Measurements from ENCODE around the gene ENDOG. TPM values are rescaled to one million over a fixed set of nuclear protein-coding genes. Genes with fewer than 3 reads are reported as not detected.
"Not testable (repeated sequence)": the region's sequence is repeated elsewhere in the genome, so short reads cannot be mapped to it uniquely, and the experiment has no call there.

ENDOG gene
- total RNA-seq, 2 experiments from 2014 or later = 21.8 to 23.9 TPM

- intact Hi-C loops (cut with micrococcal nuclease) = no loop called here
- no peaks in the 10 kb centered on the region for H3K9me3 Mint-ChIP-seq
- no peaks in the 10 kb centered on the region for H3K27me3 Mint-ChIP-seq
- H3K36me3 Mint-ChIP-seq (ENCODE audit: low read depth) = peaks cover 6% of the 10 kb centered on the region
- ATAC-seq (no peak), DNase-seq (no peak)
- CTCF ChIA-PET = interaction anchor here (1.4 to 2.2 kb wide), 3 partner anchors 14 to 90 kb away, joined by 3 to 7 read pairs (median 7); partner anchors contain the start of gene ENDOG
- no peak overlapping the region for H3K4me3 Mint-ChIP-seq
- H3K4me1 Mint-ChIP-seq (ENCODE audit: low read depth) = no peaks in the 10 kb centered on the region
- TF ChIP-seq, protein P1, sequence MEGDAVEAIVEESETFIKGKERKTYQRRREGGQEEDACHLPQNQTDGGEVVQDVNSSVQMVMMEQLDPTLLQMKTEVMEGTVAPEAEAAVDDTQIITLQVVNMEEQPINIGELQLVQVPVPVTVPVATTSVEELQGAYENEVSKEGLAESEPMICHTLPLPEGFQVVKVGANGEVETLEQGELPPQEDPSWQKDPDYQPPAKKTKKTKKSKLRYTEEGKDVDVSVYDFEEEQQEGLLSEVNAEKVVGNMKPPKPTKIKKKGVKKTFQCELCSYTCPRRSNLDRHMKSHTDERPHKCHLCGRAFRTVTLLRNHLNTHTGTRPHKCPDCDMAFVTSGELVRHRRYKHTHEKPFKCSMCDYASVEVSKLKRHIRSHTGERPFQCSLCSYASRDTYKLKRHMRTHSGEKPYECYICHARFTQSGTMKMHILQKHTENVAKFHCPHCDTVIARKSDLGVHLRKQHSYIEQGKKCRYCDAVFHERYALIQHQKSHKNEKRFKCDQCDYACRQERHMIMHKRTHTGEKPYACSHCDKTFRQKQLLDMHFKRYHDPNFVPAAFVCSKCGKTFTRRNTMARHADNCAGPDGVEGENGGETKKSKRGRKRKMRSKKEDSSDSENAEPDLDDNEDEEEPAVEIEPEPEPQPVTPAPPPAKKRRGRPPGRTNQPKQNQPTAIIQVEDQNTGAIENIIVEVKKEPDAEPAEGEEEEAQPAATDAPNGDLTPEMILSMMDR (IDR thresholded peaks at IDR 0.05) = no peak
- H3K27ac Mint-ChIP-seq = no peak overlapping the region
- POLR2A ChIA-PET = no interaction called here
Observed at GRCh38 chr9:128838338-128838737, 20.0 kb downstream of the ENDOG start.

GRCh38 chr9:128840524-128840923 lies 22.2 kb downstream of the ENDOG start:
- TF ChIP-seq, protein P1 (IDR thresholded peaks at IDR 0.05) = no peak
- DNase-seq (no peak), ATAC-seq (no peak)
- H3K4me3 Mint-ChIP-seq = no peak overlapping the region
- no peak overlapping the region for H3K27ac Mint-ChIP-seq
- CTCF ChIA-PET = no interaction called here
- H3K4me1 Mint-ChIP-seq (ENCODE audit: low read depth) = no peaks in the 10 kb centered on the region
- intact Hi-C loops (cut with micrococcal nuclease) = no loop called here
- no peaks in the 10 kb centered on the region for H3K9me3 Mint-ChIP-seq
- POLR2A ChIA-PET = no interaction called here
- H3K27me3 Mint-ChIP-seq = no peaks in the 10 kb centered on the region
- peaks cover 4% of the 10 kb centered on the region for H3K36me3 Mint-ChIP-seq (ENCODE audit: low read depth)

DNA sequence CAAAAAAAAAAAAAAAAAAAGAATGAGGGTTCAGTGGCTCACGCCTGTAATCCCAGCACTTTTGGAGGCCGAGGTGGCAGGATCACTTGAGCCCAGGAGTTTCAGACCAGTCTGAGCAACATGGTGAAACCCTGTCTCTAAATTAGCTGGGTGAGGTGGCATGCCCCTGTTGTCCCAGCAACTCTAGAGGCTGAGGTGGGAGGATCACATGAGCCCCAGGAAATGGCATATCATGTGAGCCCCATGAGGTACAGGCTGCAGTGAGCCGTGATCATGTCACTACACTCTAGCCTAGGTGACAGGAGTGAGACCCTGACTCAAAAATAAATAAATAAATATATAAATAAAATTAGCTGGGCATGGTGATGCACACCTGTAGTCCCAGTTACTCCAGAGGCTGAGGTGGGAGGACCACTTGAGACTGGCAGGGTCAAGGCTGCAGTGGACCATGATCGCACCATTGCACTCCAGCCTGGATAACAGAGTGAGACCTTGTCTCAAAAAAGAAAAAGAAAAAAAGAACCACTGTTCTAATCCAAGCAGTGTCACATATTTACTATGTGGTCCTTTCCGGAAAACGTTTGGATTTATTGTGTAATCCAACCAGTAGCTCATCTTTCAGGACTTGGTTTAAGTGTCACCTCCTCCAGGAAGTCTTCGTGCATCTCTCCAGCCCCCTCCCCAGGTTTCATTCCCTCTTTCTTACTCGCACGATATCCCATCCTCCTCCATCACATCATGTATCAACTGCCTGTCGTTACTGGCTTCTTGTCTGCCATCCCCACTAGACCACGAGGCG lies 23.6 kb downstream of the ENDOG start:
- H3K27ac Mint-ChIP-seq = no peak overlapping the region
- ATAC-seq = no peak
- no peaks in the 10 kb centered on the region for H3K9me3 Mint-ChIP-seq
- TF ChIP-seq, protein P1 (IDR thresholded peaks at IDR 0.05) = no peak
- no peaks in the 10 kb centered on the region for H3K4me1 Mint-ChIP-seq (ENCODE audit: low read depth)
- DNase-seq = no peak
- no peaks in the 10 kb centered on the region for H3K27me3 Mint-ChIP-seq
- ChIA-PET CTCF (interaction anchor here (1.8 kb wide), 1 partner anchor 86 kb away, joined by 5 read pairs; no protein-coding TSS in a partner anchor), POLR2A (no interaction called here)
- no peak overlapping the region for H3K4me3 Mint-ChIP-seq
- intact Hi-C loops (cut with micrococcal nuclease) = no loop called here
- H3K36me3 Mint-ChIP-seq (ENCODE audit: low read depth) = peaks cover 4% of the 10 kb centered on the region

DNA sequence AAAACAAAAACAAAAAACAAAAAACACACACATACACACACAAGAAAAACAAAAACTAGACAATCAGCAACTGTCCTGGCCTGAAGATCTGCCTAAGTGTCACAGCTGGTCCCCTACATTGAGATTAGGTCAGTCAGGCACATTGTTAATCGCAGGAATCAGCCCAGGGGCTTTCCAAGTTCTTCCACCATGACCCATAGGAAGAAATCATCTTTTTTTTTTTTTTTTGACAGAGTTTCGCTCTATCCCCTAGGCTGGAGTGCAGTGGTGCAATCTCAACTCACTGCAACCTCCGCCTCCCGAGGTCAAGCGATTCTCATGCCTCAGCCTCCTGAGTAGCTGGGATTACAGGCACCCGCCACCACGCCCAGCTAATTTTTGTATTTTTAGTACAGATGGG lies 24.9 kb downstream of the ENDOG start:
- DNase-seq; H3K36me3 Mint-ChIP-seq (ENCODE audit: low read depth); ATAC-seq; H3K4me1 Mint-ChIP-seq (ENCODE audit: low read depth); intact Hi-C loops (cut with micrococcal nuclease); H3K27ac Mint-ChIP-seq; H3K9me3 Mint-ChIP-seq; H3K27me3 Mint-ChIP-seq; H3K4me3 Mint-ChIP-seq; CTCF ChIA-PET: not testable (repeated sequence)
- POLR2A ChIA-PET = interaction anchor here (0.6 to 0.7 kb wide), 3 partner anchors 13 to 218 kb away, joined by 3 read pairs; no protein-coding TSS in a partner anchor

GRCh38 chr9:128845186-128845931 lies 27.1 kb downstream of the ENDOG start:
- Mint-ChIP-seq H3K4me3 (no peak overlapping the region), H3K36me3 (ENCODE audit: low read depth) (peaks cover 8% of the 10 kb centered on the region), H3K4me1 (ENCODE audit: low read depth) (no peaks in the 10 kb centered on the region), H3K27me3 (no peaks in the 10 kb centered on the region), H3K27ac (no peak overlapping the region), H3K9me3 (peaks cover 3% of the 10 kb centered on the region)
- intact Hi-C loops (cut with micrococcal nuclease) = no loop called here
- ChIA-PET POLR2A (no interaction called here), CTCF (interaction anchor here (1.0 to 2.5 kb wide), 3 partner anchors 27 to 287 kb away, joined by 3 to 17 read pairs (median 6); partner anchors contain the start of gene ENDOG)
- DNase-seq (no peak), ATAC-seq (no peak)
- TF ChIP-seq, protein P1 (IDR thresholded peaks at IDR 0.05) = no peak

Measured in activated CD8-positive, alpha-beta T cell treated with anti-CD3 and anti-CD28 coated beads for 36 hours (primary cell).